VCaP (cell line): ENCODE results near the gene ARHGEF28.
A peak's percentile ranks its signal among the peaks of the same experiment; 100 is the strongest.

ENCODE experiments used
- H3K27ac ChIP-seq: fragments of 450-650 bp; 2 replicates; pipeline ENCODE4 v1.5.1; 2017
- CTCF ChIP-seq: fragments of 450-650 bp; conservative IDR thresholded peaks from 2 replicates; pipeline ENCODE4 v1.5.1; 2017; ENCODE audit warnings: mild to moderate bottlenecking, moderate library complexity

Gene ARHGEF28

GRCh38 chr5:73624888-73625287, 1.1 kb upstream of the ARHGEF28 start:
- peak overlapping the region; percentile 74 for H3K27ac ChIP-seq
- TF ChIP-seq CTCF = no peak

- TF ChIP-seq CTCF = no peak
- peak overlapping the region; percentile 74 for H3K27ac ChIP-seq
Observed at GRCh38 chr5:73625372-73625943, 538 bp upstream of the ARHGEF28 start.

- TF ChIP-seq CTCF = no peak
- H3K27ac ChIP-seq = peak overlapping the region; percentile 74
Observed at GRCh38 chr5:73626814-73627313, 868 bp downstream of the ARHGEF28 start.

GRCh38 chr5:73629456-73629855, 3.5 kb downstream of the ARHGEF28 start:
- no peak for TF ChIP-seq CTCF
- H3K27ac ChIP-seq = no peak overlapping the region

GRCh38 chr5:73630765-73631164, 4.8 kb downstream of the ARHGEF28 start:
- TF ChIP-seq CTCF = no peak

GRCh38 chr5:73631500-73631899, 5.5 kb downstream of the ARHGEF28 start:
- TF ChIP-seq CTCF = no peak
- no peak overlapping the region for H3K27ac ChIP-seq

More at GRCh38 chr5:73630765-73631164, 4.8 kb downstream of the ARHGEF28 start:
- H3K27ac ChIP-seq = no peak overlapping the region

- no peak for TF ChIP-seq CTCF
- H3K27ac ChIP-seq = no peak overlapping the region
Observed at GRCh38 chr5:73633060-73633459, 7.1 kb downstream of the ARHGEF28 start.
